IMR-90 (cell line): ENCODE measurements around the gene MAN2A2.

ENCODE experiments used
- CEBPB ChIP-seq: IDR thresholded peaks from 2 replicates; pipeline ENCODE4 v1.6.1; 2012; ENCODE audit warnings: low read depth, low read length, improper control_type of control experiment
- CHD1 ChIP-seq: IDR thresholded peaks from 2 replicates; pipeline ENCODE4 v1.6.1; 2012; ENCODE audit warnings: low read depth, low read length, improper control_type of control experiment
- ELK1 ChIP-seq: fragments of 150-350 bp; IDR thresholded peaks from 2 replicates; pipeline ENCODE4 v1.6.1; 2016; ENCODE audit warnings: low read depth, mild to moderate bottlenecking, low read length, moderate library complexity, borderline replicate concordance
- MXI1 ChIP-seq: IDR thresholded peaks from 2 replicates; pipeline ENCODE4 v1.6.1; 2012; ENCODE audit warnings: low read depth, mild to moderate bottlenecking, low read length, moderate library complexity, borderline replicate concordance
- POLR2A ChIP-seq: IDR thresholded peaks from 2 replicates; pipeline ENCODE4 v1.6.1; 2012; ENCODE audit warnings: mild to moderate bottlenecking, low read depth, low read length
- RAD21 ChIP-seq: IDR thresholded peaks from 2 replicates; pipeline ENCODE4 v1.6.1; 2012; ENCODE audit warnings: low read length, improper control_type of control experiment
- TF ChIP-seq, protein P1 (sequence below): conservative IDR thresholded peaks from 2 replicates; pipeline ENCODE4 v1.5.1; 2012; ENCODE audit warnings: mild to moderate bottlenecking, low read depth, low read length, improper control_type of control experiment

GRCh38 chr15:90883976-90884718 is 19.0 kb upstream of the MAN2A2 start, which contains the start of gene FES:
- TF ChIP-seq MXI1 (no peak), POLR2A (no peak; the same call in 1 of the 2 replicates), CEBPB (no peak), CHD1 (no peak), RAD21 (0 out of 2 replicates have a peak, but pooled peaks have one; percentile 1), ELK1 (no peak)
- TF ChIP-seq, protein P1, sequence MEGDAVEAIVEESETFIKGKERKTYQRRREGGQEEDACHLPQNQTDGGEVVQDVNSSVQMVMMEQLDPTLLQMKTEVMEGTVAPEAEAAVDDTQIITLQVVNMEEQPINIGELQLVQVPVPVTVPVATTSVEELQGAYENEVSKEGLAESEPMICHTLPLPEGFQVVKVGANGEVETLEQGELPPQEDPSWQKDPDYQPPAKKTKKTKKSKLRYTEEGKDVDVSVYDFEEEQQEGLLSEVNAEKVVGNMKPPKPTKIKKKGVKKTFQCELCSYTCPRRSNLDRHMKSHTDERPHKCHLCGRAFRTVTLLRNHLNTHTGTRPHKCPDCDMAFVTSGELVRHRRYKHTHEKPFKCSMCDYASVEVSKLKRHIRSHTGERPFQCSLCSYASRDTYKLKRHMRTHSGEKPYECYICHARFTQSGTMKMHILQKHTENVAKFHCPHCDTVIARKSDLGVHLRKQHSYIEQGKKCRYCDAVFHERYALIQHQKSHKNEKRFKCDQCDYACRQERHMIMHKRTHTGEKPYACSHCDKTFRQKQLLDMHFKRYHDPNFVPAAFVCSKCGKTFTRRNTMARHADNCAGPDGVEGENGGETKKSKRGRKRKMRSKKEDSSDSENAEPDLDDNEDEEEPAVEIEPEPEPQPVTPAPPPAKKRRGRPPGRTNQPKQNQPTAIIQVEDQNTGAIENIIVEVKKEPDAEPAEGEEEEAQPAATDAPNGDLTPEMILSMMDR, result no peak
